Osteocyte (in vitro differentiated cells): ENCODE data around the gene SLC7A6OS. TPM values are rescaled to one million over a fixed set of nuclear protein-coding genes. Genes with fewer than 3 reads are reported as not detected.

Experiments
- DNase-seq: peaks from one replicate; pipeline ENCODE4 v3.0.0; 2021; ENCODE audit warnings: mixed read lengths; ENCODE audit not compliant: unreplicated experiment; ENCODE audit errors: extremely low spot score
- H3K27ac Mint-ChIP-seq: one replicate; pipeline ENCODE4 v1.8.0; 2021; ENCODE audit warnings: mild to moderate bottlenecking, mixed read lengths; ENCODE audit not compliant: unreplicated experiment
- H3K27me3 Mint-ChIP-seq: one replicate; pipeline ENCODE4 v1.8.0; 2021; ENCODE audit warnings: mixed read lengths; ENCODE audit not compliant: unreplicated experiment
- H3K36me3 Mint-ChIP-seq: one replicate; pipeline ENCODE4 v1.8.0; 2021; ENCODE audit warnings: mixed read lengths; ENCODE audit not compliant: unreplicated experiment
- H3K4me1 Mint-ChIP-seq: one replicate; pipeline ENCODE4 v1.8.0; 2021; ENCODE audit warnings: mixed read lengths; ENCODE audit not compliant: unreplicated experiment
- H3K4me3 Mint-ChIP-seq: one replicate; pipeline ENCODE4 v1.8.0; 2021; ENCODE audit warnings: mild to moderate bottlenecking, moderate library complexity, mixed read lengths; ENCODE audit not compliant: unreplicated experiment
- H3K9me3 Mint-ChIP-seq: one replicate; pipeline ENCODE4 v1.8.0; 2021; ENCODE audit warnings: mixed read lengths; ENCODE audit not compliant: unreplicated experiment
- total RNA-seq: library from RNA; stranded (reverse); gene quantifications from 2 replicates; pipeline ENCODE4 v1.2.1, GENCODE V29; 2021
- TF ChIP-seq, protein P1 (sequence below): fragments of 200-600 bp; sonication (generic); IDR thresholded peaks from 2 replicates; pipeline ENCODE4 v1.5.0; 2021; ENCODE audit warnings: antibody characterized with exemption, mild to moderate bottlenecking, moderate library complexity

SLC7A6OS gene
- total RNA-seq, 1 donor from 2014 or later, result 14.2 TPM

DNA sequence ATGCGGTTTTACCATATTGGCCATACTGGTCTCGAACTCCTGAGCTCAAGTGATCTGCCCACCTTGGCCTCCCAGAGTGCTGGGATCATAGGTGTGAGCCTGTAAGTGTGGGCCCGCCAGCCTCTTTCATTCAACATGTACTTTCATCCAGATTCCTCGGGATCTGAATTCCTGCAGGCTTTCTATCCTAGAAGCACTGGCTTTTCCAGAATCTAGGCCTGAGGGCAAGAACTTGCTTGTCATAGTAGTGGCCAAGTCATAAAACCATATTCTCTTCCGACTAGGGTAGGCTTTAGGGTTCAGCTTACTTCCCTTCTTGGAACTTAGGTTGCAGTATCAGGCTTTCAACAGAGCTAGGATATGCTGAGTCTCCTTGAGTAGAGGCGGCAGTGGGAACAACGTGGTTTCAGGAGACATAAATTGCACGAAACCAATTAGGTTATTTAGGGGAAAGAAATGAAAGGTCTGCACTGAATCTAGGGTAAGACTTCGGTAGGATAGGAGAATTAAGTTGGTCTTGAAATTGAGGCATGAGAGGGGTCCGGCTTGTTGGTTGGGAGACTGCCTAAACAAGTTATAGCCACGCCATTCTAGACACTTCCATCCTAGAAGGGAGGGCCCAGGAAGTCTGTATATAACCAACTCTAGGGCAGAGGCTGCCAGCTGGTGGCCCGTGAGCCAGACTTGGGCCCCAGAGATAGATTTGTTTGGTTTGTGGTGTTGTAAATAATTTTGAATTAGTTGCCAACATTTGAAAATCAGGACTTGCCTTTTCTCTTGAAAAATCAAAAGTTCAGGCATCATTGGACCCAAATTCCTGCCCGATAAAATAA, 30.8 kb downstream of the SLC7A6OS start:
- Mint-ChIP-seq H3K4me1 (no peaks in the 10 kb centered on the region), H3K27me3 (no peaks in the 10 kb centered on the region), H3K27ac (no peak overlapping the region), H3K36me3 (peaks cover 32% of the 10 kb centered on the region), H3K9me3 (no peaks in the 10 kb centered on the region), H3K4me3 (no peak overlapping the region)
- DNase-seq, result no peak
- TF ChIP-seq, protein P1, sequence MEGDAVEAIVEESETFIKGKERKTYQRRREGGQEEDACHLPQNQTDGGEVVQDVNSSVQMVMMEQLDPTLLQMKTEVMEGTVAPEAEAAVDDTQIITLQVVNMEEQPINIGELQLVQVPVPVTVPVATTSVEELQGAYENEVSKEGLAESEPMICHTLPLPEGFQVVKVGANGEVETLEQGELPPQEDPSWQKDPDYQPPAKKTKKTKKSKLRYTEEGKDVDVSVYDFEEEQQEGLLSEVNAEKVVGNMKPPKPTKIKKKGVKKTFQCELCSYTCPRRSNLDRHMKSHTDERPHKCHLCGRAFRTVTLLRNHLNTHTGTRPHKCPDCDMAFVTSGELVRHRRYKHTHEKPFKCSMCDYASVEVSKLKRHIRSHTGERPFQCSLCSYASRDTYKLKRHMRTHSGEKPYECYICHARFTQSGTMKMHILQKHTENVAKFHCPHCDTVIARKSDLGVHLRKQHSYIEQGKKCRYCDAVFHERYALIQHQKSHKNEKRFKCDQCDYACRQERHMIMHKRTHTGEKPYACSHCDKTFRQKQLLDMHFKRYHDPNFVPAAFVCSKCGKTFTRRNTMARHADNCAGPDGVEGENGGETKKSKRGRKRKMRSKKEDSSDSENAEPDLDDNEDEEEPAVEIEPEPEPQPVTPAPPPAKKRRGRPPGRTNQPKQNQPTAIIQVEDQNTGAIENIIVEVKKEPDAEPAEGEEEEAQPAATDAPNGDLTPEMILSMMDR, result no peak

DNA sequence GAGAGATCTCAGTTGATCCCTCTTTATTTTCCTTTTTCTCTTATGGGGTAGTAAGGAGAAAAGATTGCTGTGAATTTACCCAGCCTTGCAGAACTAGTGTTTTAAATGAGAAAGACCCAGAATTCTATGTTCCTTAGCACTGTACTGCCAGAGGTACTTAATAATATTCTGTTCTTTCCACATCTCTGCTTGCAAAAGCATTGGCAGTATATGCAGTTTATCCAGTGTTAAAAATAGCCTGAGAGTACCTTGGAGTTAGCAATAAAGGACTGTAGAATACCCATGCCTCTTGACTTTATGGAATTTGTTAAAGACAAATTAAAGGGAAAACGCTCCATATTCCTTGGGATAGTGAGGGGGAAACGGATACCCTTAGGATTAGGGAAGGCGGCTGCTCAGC, 34.5 kb downstream of the SLC7A6OS start:
- Mint-ChIP-seq H3K27ac (no peak overlapping the region), H3K36me3 (peaks cover 15% of the 10 kb centered on the region), H3K27me3 (no peaks in the 10 kb centered on the region), H3K4me1 (peaks cover 3% of the 10 kb centered on the region), H3K9me3 (no peaks in the 10 kb centered on the region), H3K4me3 (no peak overlapping the region)
- no peak for DNase-seq
- TF ChIP-seq, protein P1, result no peak

DNA sequence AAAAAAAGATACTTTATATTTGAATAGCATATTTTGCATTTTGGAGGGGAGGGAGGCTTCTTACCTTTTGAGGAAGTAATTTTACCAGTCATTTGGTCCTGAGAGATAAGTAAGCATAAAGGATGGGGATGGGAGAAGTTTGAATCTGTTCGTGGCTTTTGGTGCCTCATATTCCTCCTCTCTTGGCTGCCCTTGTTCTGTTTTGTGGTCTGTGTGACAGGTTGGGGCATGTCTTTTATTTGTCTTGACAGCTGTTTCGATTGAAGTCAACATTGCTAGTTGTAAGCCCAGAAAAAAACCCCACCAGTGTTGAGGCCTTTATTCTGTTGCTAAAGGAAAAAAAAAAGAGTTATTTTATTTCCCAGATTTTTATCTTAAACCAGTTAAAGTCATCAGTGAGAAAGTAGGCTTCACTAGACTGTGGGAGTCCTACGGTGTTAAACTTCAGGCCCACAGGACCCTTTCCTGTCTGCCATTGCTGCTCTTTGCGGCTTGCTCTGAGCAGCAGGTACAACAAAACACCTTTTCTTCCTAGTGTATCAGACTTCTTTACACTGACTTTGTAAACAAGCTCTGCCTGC, 35.0 kb downstream of the SLC7A6OS start:
- Mint-ChIP-seq H3K36me3 (peaks cover 15% of the 10 kb centered on the region), H3K9me3 (no peaks in the 10 kb centered on the region), H3K27ac (peak overlapping the region; percentile 14), H3K27me3 (no peaks in the 10 kb centered on the region), H3K4me3 (no peak overlapping the region), H3K4me1 (peaks cover 3% of the 10 kb centered on the region)
- TF ChIP-seq, protein P1, result no peak
- no peak for DNase-seq

DNA sequence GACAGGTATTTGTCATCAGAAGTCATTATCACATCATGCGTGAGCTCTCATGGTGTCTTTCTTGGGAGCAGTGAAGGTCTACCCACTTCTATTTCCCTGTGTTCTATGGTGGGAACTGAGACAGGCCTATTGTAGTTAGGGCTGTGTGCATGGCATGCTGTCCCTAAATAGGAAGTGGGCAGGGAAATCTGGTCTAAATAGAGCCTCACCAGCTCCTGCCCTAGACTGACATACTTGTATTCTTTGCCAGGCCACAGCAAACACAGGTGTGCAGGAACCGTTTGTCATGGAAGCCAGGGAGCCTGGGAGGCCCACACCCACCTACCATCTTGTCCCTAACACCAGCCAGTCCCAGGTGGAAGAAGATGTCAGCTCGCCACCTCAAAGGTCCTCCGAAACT, 36.3 kb downstream of the SLC7A6OS start:
- Mint-ChIP-seq H3K36me3 (peaks cover 11% of the 10 kb centered on the region), H3K27ac (no peak overlapping the region), H3K27me3 (no peaks in the 10 kb centered on the region), H3K4me3 (no peak overlapping the region), H3K4me1 (peaks cover 5% of the 10 kb centered on the region), H3K9me3 (no peaks in the 10 kb centered on the region)
- TF ChIP-seq, protein P1, result no peak
- no peak for DNase-seq

DNA sequence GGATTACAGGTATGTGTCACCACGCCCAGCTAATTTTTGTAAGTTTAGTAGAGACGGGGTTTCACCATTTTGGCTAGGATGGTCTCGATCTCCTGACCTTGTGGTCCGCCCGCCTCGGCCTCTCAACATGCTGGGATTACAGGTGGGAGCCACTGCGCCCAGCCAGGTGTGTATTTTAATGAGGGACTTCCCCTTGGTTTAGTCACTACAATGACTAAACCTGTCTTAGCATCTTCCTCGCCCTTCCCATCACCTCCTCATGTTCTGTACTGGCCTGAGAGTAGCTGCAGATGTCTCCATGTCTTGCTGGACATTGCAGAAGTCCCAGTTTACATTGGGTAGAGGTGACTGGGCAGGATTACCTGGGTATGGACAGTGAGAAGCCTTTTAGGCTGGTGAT, 36.9 kb downstream of the SLC7A6OS start:
- Mint-ChIP-seq H3K36me3 (peaks cover 7% of the 10 kb centered on the region), H3K4me1 (peaks cover 8% of the 10 kb centered on the region), H3K9me3 (no peaks in the 10 kb centered on the region), H3K27me3 (no peaks in the 10 kb centered on the region), H3K4me3 (no peak overlapping the region), H3K27ac (no peak overlapping the region)
- TF ChIP-seq, protein P1, result no peak
- no peak for DNase-seq
